ENCODE data around the gene ABCG2. TPM values are rescaled to one million over a fixed set of nuclear protein-coding genes. Genes with fewer than 3 reads are reported as not detected.
A peak's percentile ranks its signal among the peaks of the same experiment; 100 is the strongest.

Gene ABCG2
- total RNA-seq, 1 donor from 2014 or later, result under 0.01 TPM

DNA sequence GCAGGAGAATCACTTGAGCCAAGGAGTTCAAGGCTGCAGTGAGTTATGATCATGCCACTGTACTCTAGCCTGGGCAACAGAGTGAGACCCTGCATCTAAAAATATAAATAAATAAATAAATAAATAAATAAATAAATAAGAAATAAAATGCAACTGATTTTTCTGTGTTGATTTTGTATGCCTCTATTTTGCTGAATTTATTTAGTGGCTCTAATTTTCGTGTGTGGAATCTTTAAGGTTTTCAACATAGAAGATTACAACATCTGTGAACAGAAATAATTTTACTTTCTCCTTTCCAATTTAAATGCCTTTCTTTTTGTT lies 30.9 kb upstream of the ABCG2 start:
- no peak for DNase-seq (ENCODE audit: low read depth)
- TF ChIP-seq, protein P1, sequence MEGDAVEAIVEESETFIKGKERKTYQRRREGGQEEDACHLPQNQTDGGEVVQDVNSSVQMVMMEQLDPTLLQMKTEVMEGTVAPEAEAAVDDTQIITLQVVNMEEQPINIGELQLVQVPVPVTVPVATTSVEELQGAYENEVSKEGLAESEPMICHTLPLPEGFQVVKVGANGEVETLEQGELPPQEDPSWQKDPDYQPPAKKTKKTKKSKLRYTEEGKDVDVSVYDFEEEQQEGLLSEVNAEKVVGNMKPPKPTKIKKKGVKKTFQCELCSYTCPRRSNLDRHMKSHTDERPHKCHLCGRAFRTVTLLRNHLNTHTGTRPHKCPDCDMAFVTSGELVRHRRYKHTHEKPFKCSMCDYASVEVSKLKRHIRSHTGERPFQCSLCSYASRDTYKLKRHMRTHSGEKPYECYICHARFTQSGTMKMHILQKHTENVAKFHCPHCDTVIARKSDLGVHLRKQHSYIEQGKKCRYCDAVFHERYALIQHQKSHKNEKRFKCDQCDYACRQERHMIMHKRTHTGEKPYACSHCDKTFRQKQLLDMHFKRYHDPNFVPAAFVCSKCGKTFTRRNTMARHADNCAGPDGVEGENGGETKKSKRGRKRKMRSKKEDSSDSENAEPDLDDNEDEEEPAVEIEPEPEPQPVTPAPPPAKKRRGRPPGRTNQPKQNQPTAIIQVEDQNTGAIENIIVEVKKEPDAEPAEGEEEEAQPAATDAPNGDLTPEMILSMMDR (IDR thresholded peaks at IDR 0.05; ENCODE audit: insufficient read depth, low read length, severe bottlenecking), result no peak
- H3K36me3 ChIP-seq (ENCODE audit: control insufficient read depth, insufficient read depth, low read length), result no peaks in the 10 kb centered on the region
- FAIRE-seq, result no peak
- no peak overlapping the region for H3K4me3 ChIP-seq (ENCODE audit: low read depth, low read length)
- H3K27me3 ChIP-seq (ENCODE audit: control insufficient read depth, insufficient read depth, low read length), result no peaks in the 10 kb centered on the region

DNA sequence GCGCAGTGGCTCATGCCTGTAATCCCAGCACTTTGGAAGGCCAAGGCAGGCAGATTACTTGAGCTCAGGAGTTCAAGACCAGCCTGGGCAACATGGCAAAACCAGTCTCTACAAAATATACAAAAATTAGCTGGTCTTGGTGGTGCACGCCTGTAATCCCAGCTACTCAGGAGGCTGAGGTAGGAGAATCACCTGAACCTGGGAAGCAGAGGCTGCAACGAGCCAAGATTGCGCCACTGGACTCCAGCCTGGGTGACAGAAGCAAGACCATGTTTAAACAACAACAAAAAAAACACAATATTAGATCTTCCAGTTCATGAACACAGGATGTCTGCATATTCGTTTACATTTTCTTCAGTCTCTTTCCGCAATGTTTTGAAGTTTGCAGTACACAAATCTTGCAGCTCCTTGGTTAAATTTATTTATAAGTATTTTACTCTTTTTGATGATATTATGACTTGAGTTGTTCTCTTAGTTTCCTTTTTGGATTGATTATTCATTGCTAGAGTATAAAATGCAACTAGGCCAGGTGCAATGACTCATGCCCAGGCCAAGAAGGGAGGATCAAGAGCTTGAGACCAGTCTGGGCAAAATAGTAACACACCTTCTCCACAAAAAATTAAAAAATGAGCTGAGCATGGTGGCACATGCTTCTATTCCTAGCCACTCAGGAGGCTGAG lies 30.4 kb upstream of the ABCG2 start:
- Histone ChIP-seq H3K36me3 (ENCODE audit: control insufficient read depth, insufficient read depth, low read length) (no peaks in the 10 kb centered on the region), H3K27me3 (ENCODE audit: control insufficient read depth, insufficient read depth, low read length) (no peaks in the 10 kb centered on the region), H3K4me3 (ENCODE audit: low read depth, low read length) (no peak overlapping the region)
- TF ChIP-seq, protein P1 (IDR thresholded peaks at IDR 0.05; ENCODE audit: insufficient read depth, low read length, severe bottlenecking), result no peak
- DNase-seq (ENCODE audit: low read depth) (peak; percentile 72), FAIRE-seq (no peak)

DNA sequence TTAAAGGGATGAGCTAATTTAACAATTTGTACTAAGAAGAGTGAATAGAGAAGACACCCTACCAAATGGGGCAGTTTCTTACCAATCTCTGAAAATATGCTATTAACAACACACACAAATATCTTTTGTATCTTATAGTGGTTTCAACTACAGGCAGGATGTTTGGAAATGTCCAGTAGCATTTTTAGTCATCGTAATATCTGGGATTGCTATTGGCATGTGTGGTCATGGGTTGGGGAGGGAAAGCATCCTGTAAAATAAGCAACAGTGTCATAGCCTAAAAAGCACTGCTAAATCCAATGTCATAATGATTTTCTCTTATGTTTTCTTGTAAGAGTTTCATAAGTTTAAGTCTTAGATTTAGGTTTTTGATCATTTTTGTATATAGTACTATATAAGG lies 29.3 kb upstream of the ABCG2 start:
- H3K36me3 ChIP-seq (ENCODE audit: control insufficient read depth, insufficient read depth, low read length), result no peaks in the 10 kb centered on the region
- TF ChIP-seq, protein P1 (IDR thresholded peaks at IDR 0.05; ENCODE audit: insufficient read depth, low read length, severe bottlenecking), result no peak
- FAIRE-seq, result no peak
- no peak for DNase-seq (ENCODE audit: low read depth)
- H3K4me3 ChIP-seq (ENCODE audit: low read depth, low read length), result no peak overlapping the region
- no peaks in the 10 kb centered on the region for H3K27me3 ChIP-seq (ENCODE audit: control insufficient read depth, insufficient read depth, low read length)

DNA sequence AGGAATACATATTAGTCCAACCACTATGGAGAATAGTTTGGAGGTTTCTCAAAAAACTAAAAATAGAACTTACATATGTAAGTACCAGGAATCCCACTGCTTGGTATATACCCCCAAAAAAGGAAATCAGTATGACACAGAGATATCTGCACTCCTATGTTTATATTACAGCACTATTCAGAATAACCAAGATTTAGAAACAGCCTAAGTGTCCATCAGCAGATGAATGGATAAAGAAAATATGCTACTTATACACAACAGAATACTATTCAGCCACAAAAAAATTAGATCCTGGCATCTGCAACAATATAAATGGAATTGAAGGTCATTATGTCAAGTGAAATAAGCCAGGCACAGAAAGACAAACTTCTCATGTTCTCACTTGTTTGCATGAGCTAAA lies 27.5 kb upstream of the ABCG2 start:
- FAIRE-seq (no peak), DNase-seq (ENCODE audit: low read depth) (no peak)
- Histone ChIP-seq H3K27me3 (ENCODE audit: control insufficient read depth, insufficient read depth, low read length) (no peaks in the 10 kb centered on the region), H3K36me3 (ENCODE audit: control insufficient read depth, insufficient read depth, low read length) (no peaks in the 10 kb centered on the region), H3K4me3 (ENCODE audit: low read depth, low read length) (no peak overlapping the region)
- TF ChIP-seq, protein P1 (IDR thresholded peaks at IDR 0.05; ENCODE audit: insufficient read depth, low read length, severe bottlenecking), result no peak

DNA sequence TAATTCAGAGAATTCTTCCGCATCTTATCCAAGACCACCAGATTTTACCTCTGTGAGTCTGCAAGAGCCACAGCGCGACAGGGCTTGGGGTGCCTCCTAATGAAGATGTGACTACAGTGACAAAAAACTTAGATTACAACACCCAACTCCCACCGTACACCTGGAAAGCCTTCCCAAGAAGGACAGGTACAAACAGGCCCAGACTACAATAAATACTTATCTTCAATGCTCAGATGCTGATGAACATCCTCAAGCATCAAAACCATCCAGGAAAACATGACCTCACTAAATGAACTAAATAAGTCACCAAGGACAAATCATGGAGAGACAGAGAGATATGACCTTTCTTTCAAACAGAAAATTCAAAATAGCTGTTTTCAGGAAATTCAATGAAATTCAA lies 20.8 kb upstream of the ABCG2 start:
- Histone ChIP-seq H3K4me3 (ENCODE audit: low read depth, low read length) (no peak overlapping the region), H3K36me3 (ENCODE audit: control insufficient read depth, insufficient read depth, low read length) (no peaks in the 10 kb centered on the region), H3K27me3 (ENCODE audit: control insufficient read depth, insufficient read depth, low read length) (no peaks in the 10 kb centered on the region)
- DNase-seq (ENCODE audit: low read depth), result peak; percentile 86
- TF ChIP-seq, protein P1 (IDR thresholded peaks at IDR 0.05; ENCODE audit: insufficient read depth, low read length, severe bottlenecking), result no peak
- no peak for FAIRE-seq

DNA sequence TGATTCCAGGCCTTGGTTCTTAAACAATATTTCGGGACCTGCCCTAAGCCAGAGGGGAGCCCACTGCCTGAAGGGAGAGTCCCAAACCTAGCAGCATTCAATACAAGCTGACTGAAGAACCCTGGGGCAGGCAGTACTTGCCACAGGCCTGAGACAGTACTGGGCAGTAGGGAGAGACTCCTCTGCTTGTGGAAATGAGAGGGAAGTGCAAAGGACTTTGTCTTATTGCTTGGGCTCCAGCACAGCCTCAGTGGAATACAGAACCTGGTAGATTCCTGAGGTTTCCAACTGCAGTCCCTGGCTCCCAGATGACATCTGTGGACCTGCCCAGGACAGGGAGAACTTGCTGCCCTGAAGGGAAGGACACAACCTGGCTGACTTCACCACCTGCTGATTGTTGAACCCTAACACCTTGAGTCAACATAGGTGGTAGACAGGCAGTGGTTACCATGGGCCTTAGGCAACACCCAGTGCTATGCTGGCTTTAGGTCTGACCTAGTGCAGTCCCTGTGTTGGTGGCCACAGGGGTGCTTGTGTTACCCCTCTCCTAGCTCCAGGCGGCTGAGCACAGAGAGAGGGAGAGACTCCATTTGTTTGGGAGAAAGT lies 20.3 kb upstream of the ABCG2 start:
- no peak for FAIRE-seq
- no peak for DNase-seq (ENCODE audit: low read depth)

More for the DNA sequence above, 20.3 kb upstream of the ABCG2 start:
- TF ChIP-seq, protein P1 (IDR thresholded peaks at IDR 0.05; ENCODE audit: insufficient read depth, low read length, severe bottlenecking), result no peak
- Histone ChIP-seq H3K36me3 (ENCODE audit: control insufficient read depth, insufficient read depth, low read length) (no peaks in the 10 kb centered on the region), H3K4me3 (ENCODE audit: low read depth, low read length) (no peak overlapping the region), H3K27me3 (ENCODE audit: control insufficient read depth, insufficient read depth, low read length) (no peaks in the 10 kb centered on the region)

All from bronchial epithelial cell (primary cell).